Measurements from ENCODE around the gene CKMT1B.
"Not testable (repeated sequence)": the region's sequence is repeated elsewhere in the genome, so short reads cannot be mapped to it uniquely, and the experiment has no call there.

The CKMT1B gene

DNA sequence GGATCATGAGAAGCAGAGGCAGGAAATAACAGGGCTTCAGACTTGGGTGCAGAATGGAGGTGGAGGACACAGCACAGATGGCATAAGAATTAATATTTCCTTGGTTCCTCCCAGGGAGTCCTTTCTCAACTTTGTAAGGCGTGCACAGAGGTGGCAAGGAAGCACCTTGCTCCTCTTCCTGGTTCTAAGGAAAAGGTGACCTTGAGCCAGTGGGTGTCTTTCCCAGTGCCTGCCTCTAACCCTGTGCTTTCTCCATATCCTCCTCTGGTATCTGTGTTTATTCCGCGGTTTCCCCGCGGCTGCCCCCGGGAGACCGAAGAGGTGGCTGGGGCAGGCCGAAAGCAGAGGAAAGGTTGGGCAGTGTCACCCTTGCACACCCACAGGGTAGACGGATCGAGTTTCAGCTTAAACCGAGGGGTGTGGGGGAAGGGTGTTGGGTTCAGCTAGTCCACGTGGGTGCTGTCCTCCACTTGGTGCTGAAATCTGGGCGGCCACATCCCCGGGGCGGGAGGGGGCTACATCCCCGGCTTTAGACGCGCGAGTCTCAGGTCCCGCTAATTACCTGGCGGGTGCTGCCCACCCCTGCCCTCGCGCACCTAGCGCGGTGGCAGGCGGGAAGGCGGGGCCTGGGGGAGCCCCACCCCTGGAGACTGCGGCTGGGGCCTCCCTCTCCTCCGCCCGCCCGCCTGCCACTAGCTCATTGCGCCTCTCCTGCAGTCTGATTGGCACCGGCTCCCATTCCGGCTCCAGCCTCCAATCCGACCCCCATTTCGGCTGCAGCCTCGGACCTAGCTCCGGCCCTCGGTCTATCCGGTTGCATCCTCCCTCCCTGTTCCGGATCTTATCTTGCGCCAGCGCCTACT lies at the start of gene CKMT1B:
TSS of gene CKMT1B (plus strand) at position 700 of the 863 bp plus-strand sequence. CDS start 192 bp downstream, outside the sequence.
- not testable (repeated sequence) for DNase-seq

DNA sequence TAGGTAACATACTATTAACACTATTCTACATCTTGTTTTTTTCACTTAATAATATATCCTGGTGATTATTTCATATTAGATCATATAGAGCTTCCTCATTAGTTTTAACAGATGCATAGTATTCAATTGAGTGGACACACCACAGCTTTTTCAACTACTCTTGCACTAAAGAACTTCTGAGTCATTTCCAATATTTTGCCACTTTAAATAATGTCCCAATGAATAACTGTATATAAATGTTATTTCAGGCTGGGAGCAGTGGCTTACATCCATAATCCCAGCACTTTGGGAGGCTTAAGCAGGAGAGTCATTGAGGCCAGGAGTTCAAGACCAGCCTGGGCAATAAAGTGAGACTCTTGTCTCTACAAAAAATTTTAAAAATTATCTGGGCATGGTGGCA lies 49.6 kb upstream of the CKMT1B start:
- DNase-seq = no peak

DNA sequence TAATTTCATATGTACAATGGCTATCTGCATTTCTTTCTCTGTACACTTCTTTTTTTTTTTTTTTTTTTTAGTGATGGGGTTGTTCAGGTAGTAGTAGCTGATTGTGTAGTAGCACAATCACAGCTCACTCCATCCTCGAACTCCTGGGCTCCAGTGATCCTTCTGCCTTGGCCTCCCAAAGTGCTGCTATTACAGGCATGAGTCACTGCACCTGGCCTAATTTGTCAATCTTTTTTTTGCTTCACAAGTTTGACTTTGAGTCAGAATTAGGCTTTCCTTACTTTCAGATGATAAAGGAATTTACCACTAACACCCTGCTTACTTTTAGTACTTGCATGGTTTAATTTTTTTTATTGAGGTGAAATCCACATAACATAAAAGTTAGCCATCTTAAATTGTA lies 48.4 kb upstream of the CKMT1B start:
- DNase-seq = no peak

DNA sequence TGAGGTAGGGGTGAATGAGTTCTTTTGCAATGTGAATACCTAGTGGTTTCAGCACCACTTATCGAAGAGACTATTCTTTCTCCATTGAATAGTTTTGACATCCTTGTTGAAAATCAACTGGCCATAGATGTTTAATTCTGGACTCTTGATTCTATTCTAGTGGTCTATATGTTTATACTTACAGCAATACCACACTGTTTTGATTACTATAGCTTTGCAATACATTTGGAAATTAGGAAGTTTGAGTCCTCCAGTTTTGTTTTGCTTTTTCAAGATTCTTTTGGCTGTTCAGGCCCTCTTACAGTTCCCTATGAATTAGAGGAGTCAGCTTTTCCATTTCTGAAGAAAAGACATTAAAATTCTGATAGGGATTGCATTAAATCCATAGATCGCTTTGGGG lies 46.3 kb upstream of the CKMT1B start:
- no peak for DNase-seq

DNA sequence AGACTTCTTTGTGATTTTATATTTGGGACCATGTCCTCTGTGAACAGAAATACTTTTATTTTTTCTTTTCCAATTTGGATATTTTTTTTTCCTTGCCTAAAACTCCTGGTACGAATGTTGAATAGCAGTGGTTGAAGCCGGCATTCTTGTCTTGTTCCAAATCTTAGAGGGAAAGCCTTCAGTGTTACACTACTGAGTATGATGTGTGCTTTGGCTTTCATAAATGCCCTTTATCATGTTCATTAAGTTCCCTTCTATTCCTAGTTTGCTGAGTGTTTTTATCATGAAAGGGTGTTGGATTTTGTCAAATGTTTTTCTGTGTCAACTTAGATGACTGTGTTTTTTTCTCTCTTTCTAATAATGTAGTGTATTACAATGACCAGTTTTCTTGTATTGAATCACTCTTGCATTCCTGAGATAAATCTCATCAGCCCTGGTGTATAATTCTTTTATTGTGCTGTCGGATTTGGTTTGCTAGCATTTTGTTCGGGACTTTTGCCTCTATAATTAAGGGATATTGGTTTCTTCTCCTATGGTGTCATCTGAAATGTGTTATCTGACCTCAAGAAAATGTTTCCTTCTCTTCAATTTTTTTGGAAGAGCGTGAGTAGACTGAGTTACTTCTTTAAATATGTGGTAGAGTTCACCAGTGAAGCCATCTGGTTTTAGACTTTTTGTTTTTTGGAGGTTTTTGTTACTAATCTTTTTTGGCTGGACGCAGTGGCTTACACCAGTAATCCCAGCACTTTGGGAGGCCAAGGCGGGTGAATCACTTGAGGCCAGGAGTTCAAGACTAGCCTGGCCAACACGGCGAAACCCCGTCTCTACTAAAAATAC lies 43.1 kb upstream of the CKMT1B start:
- no peak for DNase-seq

DNA sequence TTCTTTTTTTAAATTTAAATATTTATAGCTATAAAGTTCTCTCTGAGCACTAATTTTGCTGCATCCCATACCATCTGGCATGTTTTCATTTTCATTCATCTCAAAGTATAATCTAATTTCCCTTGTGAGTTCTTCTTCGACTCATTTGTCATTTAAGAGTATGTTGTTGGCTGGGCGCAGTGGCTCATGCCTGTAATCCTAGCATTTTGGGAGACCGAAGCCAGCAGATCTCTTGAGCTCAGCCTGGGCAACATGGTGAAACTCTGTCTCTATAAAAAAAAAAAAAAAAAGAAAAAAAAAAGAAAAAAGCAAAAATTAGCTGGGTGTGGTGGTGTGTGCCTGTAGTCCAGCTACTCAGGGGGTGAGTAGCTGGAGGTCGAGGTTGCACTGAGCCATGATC lies 41.6 kb upstream of the CKMT1B start:
- no peak for DNase-seq

DNA sequence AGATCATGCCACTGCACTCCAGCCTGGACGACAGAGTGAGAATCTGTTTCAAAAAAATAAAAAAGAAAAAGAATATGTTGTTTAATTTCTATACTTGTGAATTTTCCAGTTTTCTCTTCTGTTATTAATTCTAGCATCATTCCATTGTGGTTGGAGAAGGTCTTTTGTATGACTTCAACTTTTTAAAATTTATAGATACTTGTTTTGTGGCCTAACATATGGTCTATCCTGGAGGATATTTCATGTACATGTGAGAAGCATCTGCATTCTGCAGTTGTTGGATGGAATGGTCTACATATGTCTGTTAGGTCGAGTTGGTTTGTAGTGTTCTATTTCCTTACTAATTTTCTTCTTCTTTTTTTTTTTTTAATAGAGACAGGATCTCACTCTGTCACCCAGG lies 40.8 kb upstream of the CKMT1B start:
- no peak for DNase-seq

DNA sequence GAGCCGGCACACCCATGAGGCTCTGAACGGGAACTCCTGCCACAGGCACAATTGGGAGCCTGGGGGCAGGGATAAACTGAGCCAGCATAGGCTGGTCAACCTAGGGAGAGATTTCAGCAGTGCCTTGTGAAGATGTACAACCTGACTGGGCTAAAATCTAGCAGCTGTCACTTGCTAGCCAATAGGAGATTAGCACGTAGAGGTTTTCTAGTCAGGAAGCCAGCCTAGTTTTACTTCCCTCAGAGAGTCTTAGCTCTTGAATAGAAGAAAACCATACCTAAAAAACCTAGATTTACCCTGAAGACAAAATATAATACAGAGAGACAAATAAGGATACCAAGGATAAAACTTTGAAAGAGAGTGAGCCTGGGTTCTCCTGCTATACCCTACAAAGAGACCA lies 31.1 kb upstream of the CKMT1B start:
- DNase-seq = not testable (repeated sequence)

DNA sequence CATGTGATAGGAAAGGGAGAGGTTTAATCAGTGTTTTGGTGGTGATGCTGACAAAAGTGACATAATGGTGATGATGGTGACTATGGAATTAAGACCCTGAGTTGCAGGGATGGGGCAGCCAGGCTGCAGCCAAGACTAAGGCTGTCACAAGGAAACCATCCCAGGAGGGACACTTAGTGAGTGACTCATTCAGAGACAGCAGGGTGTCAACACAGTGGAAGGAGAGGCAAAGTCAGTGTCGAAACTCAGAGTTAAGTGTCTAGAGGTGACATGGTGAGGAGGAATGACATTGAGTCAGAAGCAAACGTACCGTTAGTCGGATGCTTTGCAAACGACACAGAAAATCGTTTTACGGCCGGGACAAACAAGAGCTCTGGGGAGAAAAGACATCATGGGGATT lies 30.0 kb upstream of the CKMT1B start:
- not testable (repeated sequence) for DNase-seq

DNA sequence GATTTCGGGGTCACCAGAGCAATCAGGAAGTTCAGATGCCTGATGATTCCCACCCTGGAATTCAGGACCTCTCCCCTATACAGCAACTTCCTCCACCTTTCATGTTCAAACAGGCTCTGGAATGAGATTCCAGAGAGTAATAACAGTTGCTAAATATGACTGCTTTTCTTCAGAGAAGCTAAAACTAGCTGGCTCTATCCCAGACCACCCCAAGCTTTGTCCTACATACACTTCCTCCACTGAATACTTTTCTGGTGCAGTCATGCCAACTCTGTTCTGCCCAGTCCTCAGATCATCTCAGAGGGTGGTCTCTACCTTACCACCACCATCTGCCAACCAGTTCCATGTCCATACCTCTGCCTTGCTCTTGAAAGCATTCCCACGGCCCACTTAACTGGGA lies 27.2 kb upstream of the CKMT1B start:
- not testable (repeated sequence) for DNase-seq

DNA sequence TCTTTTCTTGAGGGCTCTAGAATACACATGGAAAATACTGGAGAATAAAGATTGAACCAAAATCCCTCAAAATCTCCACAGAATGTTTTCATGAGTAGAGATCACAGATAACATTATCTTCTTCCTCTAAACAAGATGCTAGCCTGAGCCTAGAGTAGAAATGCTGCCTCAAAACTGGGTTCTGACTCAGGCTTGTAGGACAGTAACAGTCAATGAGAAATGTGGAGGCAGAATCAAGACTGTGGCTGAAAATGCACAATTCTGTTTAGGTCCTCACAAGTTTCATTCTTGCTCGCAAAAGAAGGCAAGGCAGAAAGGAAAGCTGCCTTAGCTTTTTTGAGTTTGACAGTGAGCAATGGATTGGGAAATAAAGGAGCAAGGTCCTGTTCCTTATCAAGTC lies 19.2 kb upstream of the CKMT1B start:
- not testable (repeated sequence) for DNase-seq

DNA sequence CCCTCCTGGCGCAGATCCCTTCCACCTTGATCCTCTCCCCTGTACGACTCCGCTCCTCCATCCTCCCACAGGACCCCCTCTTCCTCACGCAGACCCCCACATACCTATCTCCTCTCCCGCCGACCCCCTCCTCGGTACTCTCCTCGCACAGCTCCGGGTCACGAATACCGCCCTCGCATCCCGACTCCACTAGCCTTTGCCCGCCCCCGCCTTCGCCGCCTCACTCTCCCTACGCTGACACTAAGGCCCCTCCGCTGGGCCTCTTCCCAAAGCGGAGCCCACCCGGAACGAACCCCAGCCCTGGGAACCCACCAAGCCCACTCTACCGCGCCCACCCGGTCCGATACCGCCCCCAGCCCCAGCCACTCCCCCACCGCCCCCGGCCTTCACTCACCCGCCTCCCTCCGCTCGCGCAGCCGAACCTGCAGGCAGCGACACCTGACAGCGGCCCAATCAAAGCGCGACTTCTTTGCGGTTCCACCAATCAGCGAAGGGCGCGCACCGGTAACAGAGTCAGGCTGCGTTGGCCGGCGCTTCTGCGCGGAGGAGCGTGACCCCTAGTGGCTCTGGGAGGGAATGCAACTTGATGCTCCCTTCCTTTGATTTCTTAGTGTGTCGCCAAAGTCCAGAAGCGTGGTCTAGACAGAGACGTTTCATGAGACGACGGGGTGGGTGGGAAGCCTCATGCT lies 3.9 kb upstream of the CKMT1B start, which contains the start of gene PPIP5K1:
TSS of gene PPIP5K1 (minus strand) at position 431 of the 689 bp plus-strand sequence. CDS start 5,704 bp downstream, outside the sequence.
- not testable (repeated sequence) for DNase-seq

DNA sequence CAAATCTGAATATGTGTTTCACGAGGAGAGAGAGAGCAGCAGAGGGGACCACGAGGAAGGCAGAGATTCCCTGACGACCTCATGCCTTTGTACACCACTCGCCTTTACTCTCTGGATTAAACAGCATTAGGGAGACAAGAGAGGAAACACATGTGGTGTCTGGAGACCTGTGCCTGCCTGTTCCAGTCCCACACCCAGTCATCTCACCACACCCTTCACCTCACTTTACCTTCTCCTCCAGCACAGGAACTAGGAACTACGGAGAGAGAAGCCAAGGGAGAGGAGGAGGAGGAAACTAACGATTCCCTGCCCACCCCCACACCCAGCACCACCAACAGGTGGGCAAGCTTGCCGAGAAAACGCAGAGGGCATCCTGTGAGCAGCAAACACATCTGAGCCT lies 986 bp upstream of the CKMT1B start:
- DNase-seq = not testable (repeated sequence)

DNA sequence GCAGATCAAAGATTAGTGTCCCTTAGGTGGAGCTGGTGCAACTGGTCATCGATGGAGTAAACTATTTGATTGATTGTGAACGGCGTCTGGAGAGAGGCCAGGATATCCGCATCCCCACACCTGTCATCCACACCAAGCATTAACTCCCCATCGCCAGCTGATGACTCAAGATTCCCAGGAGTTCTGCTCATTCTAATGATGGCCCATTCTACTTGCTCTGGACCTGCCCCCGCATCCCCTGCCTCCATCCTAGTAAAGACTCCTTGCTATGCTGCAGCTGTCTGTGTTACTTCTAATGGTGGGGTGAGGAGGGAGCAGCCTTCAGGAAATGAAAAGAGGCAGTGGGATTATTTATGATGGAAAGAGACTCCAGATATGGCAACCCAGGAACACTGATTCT lies 5.3 kb downstream of the CKMT1B start:
- DNase-seq = not testable (repeated sequence)

DNA sequence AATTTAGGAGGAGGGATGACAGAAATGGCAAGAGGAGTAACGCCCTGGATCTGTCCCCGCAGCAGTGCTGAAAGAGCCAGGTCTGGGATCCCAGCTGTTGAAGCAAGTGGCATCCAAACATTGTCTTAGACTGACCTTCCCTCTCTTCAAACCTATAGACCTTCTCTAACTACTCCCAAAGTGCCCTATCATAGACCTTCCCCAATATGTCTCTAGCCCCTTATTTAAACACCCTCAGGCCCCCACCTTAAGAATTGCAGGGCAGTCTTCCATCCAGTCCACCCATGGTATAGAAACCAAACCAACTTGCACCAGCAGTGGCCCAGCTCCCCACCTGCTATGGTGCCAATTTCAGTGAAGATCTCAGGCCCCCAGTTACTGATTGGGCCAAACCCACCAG lies 6.4 kb downstream of the CKMT1B start:
- not testable (repeated sequence) for DNase-seq

DNA sequence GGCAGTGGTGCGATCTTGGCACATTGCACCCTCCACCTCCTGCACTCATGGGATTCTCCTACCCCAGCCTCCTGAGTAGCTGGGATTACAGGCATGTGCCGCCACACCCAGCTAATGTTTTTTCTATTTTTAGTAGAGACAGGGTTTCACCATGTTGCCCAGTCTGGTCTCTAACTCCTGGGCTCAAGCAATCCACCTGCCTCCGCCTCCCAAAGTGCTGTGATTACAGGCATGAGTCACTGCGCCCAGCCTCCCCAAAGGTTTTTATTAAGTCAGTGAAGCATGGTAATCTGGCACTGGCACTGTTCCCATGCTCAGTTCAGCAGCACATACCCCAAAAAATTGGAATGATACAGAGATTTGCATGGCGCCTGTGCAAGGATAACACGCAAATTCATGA lies 8.4 kb downstream of the CKMT1B start:
- DNase-seq = not testable (repeated sequence)

DNA sequence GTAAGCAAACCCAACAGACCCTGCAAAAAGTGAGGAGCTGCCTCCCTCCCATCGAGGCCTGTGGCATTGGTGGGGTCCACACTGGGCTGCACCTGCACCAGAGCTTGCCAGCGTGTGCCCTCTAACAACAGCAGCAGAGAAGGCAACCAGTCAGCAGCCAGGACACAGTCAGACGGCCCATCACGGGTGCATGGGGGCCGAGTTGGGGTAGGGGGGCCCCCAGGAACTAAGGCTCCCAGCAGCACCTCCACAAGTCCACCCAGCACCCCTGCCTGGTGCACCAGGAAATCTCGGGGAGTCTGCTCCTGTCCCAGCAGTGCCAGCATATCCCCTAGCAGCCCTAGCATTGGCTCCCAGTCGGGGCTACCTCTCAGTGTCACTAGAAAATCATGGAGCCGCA lies 23.9 kb downstream of the CKMT1B start:
- DNase-seq = not testable (repeated sequence)

DNA sequence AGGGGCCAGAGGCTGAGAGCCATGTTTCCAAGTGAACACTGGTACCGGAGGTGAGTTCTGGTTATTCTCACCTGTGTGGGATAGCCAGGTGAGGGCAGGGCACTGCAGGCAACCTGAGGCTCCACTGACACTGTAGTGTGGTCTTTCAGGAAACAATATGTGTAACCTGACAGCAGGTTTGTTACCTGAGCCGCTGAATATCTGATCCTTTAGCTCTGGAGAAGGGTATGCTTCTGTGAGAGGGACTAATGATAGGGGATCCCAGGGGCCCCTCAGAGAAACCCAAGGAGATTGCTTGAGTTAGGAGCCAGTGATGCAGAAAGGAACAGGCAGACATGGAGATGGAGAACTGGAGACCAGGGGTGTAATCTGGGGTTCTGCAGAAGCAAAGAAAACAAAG lies 24.9 kb downstream of the CKMT1B start, which contains the start of gene STRC:
TSS of gene STRC (minus strand) at position 101 of the 400 bp plus-strand sequence. CDS start at position 23, 78 bp downstream.
- not testable (repeated sequence) for DNase-seq

DNA sequence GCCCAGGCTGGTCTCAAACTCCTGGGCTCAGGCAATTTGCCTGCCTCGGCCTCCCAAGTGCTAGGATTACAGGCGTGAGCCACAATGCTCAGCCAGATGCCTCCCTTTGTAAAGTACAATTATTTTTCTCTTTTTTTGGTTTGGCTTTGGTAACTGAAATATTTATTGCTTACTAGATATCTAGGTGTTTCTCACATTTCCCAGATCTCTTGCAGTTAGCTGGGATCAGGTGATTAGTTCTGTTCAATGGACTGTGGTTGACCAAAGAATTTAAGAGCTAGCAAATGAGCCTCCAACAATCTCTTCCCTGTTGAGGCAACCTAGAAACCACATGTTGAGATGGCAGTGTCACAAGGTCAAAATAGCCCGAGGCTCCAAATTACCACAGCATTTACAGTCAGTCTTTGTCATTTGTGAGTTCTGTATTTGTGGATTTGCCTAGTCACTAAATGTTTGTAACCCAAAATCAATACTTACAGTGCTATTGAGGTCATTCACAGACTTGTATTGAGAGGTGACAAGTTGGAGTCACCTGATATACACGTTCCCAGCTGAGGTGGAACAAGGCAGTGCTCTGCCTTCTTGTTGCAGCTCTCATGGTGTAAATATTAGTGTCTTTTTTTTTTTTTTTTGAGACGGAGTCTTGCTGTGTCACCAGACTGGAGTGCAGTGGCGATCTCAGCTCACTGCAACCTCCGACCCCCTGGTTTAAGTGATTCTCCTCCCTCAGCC lies 28.4 kb downstream of the CKMT1B start:
- not testable (repeated sequence) for DNase-seq

DNA sequence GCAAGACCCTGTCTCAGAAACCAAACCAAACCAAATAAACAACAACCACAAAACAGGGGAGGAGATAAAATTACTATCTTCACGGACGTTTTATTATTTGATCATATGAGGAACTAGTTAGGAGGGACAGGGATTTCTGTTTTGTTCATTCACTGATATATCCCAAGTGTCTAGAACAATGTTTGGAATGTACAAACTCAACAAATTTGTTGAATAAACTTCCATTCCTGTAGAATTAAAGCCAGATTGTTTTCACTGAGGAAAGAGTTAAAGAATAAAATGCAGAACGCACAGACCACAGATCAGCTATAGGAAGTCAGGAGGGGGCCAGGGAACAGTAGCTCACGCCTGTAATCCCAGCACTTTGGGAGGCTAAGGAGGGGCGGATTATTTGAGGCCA lies 31.3 kb downstream of the CKMT1B start:
- no peak for DNase-seq

DNA sequence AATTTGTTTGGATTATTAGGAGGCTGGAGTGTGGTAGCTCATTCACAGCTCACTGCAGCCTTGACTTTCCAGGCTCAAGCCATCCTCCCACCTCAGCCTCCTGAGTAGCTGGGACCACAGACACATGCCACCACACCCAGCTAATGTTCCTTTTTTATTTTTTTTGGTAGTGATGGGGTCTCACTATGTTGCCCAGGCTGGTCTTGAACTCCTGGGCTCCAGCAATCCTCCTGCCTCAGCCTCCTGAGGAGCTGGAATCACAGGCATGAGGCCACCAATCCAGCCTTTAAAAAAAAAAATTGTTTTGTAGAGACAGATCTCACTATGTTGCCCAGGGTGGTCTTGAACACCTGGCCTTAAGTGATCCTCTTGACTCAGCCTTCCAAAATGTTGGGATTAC lies 33.1 kb downstream of the CKMT1B start:
- not testable (repeated sequence) for DNase-seq
